Loucy (cell line): ENCODE results near the gene CAPN2.

Source experiments
- CTCF ChIP-seq: fragments of 200-600 bp; sonication (generic); conservative IDR thresholded peaks from 2 replicates; pipeline ENCODE4 v1.5.1; 2014; ENCODE audit warnings: mild to moderate bottlenecking, antibody characterized with exemption, low read length
- EZH2phosphoT487 ChIP-seq: fragments of 200-600 bp; IDR thresholded peaks from 2 replicates; pipeline ENCODE4 v1.6.1; 2018; ENCODE audit warnings: antibody characterized with exemption, mild to moderate bottlenecking, moderate library complexity, borderline replicate concordance

- TF ChIP-seq CTCF (no peak), EZH2phosphoT487 (no peak)
These were observed 569 bp upstream of the CAPN2 start for GRCh38 chr1:223711747-223712193.
